ENCODE measurements around the gene ZFYVE27.

The ZFYVE27 gene

GRCh38 chr10:97762056-97762455 lies 25.1 kb downstream of the ZFYVE27 start:
- Histone ChIP-seq H3K4me2 (ENCODE audit: low read length) (no peak overlapping the region), H3K27ac (ENCODE audit: low read length) (no peak overlapping the region)
- TF ChIP-seq EZH2phosphoT487 (IDR thresholded peaks at IDR 0.05; ENCODE audit: low read depth) (no peak), CTCF (IDR thresholded peaks at IDR 0.05; ENCODE audit: low read depth, low read length) (no peak)

GRCh38 chr10:97762816-97763215 lies 25.9 kb downstream of the ZFYVE27 start:
- Histone ChIP-seq H3K9ac (ENCODE audit: low read length) (no peak overlapping the region), H3K27me3 (ENCODE audit: low read depth, low read length) (no peaks in the 10 kb centered on the region), H3K4me1 (ENCODE audit: low read length) (peaks cover 11% of the 10 kb centered on the region), H3K27ac (ENCODE audit: low read length) (no peak overlapping the region), H3K79me2 (ENCODE audit: low read length) (no peaks in the 10 kb centered on the region), H2AFZ (ENCODE audit: low read depth, low read length) (no peak overlapping the region), H4K20me1 (ENCODE audit: insufficient read depth, low read length) (no peaks in the 10 kb centered on the region), H3K4me3 (ENCODE audit: low read length) (no peak overlapping the region), H3K36me3 (replicated peaks; ENCODE audit: low read depth, low read length) (peaks cover 6% of the 10 kb centered on the region), H3K9me3 (ENCODE audit: insufficient read depth, low read length) (no peaks in the 10 kb centered on the region), H3K4me2 (ENCODE audit: low read length) (no peak overlapping the region)
- TF ChIP-seq CTCF (IDR thresholded peaks at IDR 0.05; ENCODE audit: low read depth, low read length) (no peak), EZH2phosphoT487 (IDR thresholded peaks at IDR 0.05; ENCODE audit: low read depth) (no peak)

More at GRCh38 chr10:97762056-97762455, 25.1 kb downstream of the ZFYVE27 start:
- no peak overlapping the region for H3K9ac ChIP-seq (ENCODE audit: low read length)
- H3K4me1 ChIP-seq (ENCODE audit: low read length): peaks cover 11% of the 10 kb centered on the region
- H3K9me3 ChIP-seq (ENCODE audit: insufficient read depth, low read length): no peaks in the 10 kb centered on the region
- no peaks in the 10 kb centered on the region for H3K27me3 ChIP-seq (ENCODE audit: low read depth, low read length)
- no peaks in the 10 kb centered on the region for H3K79me2 ChIP-seq (ENCODE audit: low read length)
- peaks cover 6% of the 10 kb centered on the region for H3K36me3 ChIP-seq (replicated peaks; ENCODE audit: low read depth, low read length)
- no peak overlapping the region for H3K4me3 ChIP-seq (ENCODE audit: low read length)
- no peak overlapping the region for H2AFZ ChIP-seq (ENCODE audit: low read depth, low read length)
- H4K20me1 ChIP-seq (ENCODE audit: insufficient read depth, low read length): no peaks in the 10 kb centered on the region

GRCh38 chr10:97763411-97763810 lies 26.5 kb downstream of the ZFYVE27 start:
- Histone ChIP-seq H3K4me1 (ENCODE audit: low read length) (peaks cover 11% of the 10 kb centered on the region), H3K79me2 (ENCODE audit: low read length) (no peaks in the 10 kb centered on the region), H3K4me3 (ENCODE audit: low read length) (no peak overlapping the region), H4K20me1 (ENCODE audit: insufficient read depth, low read length) (no peaks in the 10 kb centered on the region), H2AFZ (ENCODE audit: low read depth, low read length) (no peak overlapping the region), H3K27me3 (ENCODE audit: low read depth, low read length) (no peaks in the 10 kb centered on the region), H3K27ac (ENCODE audit: low read length) (no peak overlapping the region), H3K9ac (ENCODE audit: low read length) (no peak overlapping the region), H3K4me2 (ENCODE audit: low read length) (no peak overlapping the region), H3K9me3 (ENCODE audit: insufficient read depth, low read length) (no peaks in the 10 kb centered on the region), H3K36me3 (replicated peaks; ENCODE audit: low read depth, low read length) (peaks cover 6% of the 10 kb centered on the region)
- TF ChIP-seq EZH2phosphoT487 (IDR thresholded peaks at IDR 0.05; ENCODE audit: low read depth) (no peak), CTCF (IDR thresholded peaks at IDR 0.05; ENCODE audit: low read depth, low read length) (no peak)

- Histone ChIP-seq H3K79me2 (ENCODE audit: low read length) (no peaks in the 10 kb centered on the region), H3K36me3 (replicated peaks; ENCODE audit: low read depth, low read length) (peaks cover 6% of the 10 kb centered on the region), H3K4me2 (ENCODE audit: low read length) (no peak overlapping the region), H3K4me3 (ENCODE audit: low read length) (no peak overlapping the region), H3K9me3 (ENCODE audit: insufficient read depth, low read length) (no peaks in the 10 kb centered on the region), H3K9ac (ENCODE audit: low read length) (no peak overlapping the region), H3K27me3 (ENCODE audit: low read depth, low read length) (no peaks in the 10 kb centered on the region), H2AFZ (ENCODE audit: low read depth, low read length) (no peak overlapping the region), H3K4me1 (ENCODE audit: low read length) (peaks cover 11% of the 10 kb centered on the region), H4K20me1 (ENCODE audit: insufficient read depth, low read length) (no peaks in the 10 kb centered on the region), H3K27ac (ENCODE audit: low read length) (no peak overlapping the region)
- TF ChIP-seq EZH2phosphoT487 (IDR thresholded peaks at IDR 0.05; ENCODE audit: low read depth): no peak
- TF ChIP-seq CTCF (IDR thresholded peaks at IDR 0.05; ENCODE audit: low read depth, low read length): no peak
Measured at GRCh38 chr10:97763947-97764346, 27.0 kb downstream of the ZFYVE27 start.
